Right atrium auricular region (tissue), 2 donors: Measurements from ENCODE around the gene AIDA. TPM values are rescaled to one million over a fixed set of nuclear protein-coding genes. Genes with fewer than 3 reads are reported as not detected.
"Not testable (repeated sequence)": the region's sequence is repeated elsewhere in the genome, so short reads cannot be mapped to it uniquely, and the experiment has no call there.

Source experiments
- DNase-seq: peaks from one replicate; pipeline ENCODE4 v3.0.0-alpha.2; 2019; ENCODE audit warnings: low spot score
- H3K27ac ChIP-seq, 2 donors: fragments of 200-600 bp; sonication (generic); 1 replicate in 1 of 2; 2 replicates in 1 of 2; pipeline ENCODE4 v1.5.1; 2016 to 2019
- H3K27me3 ChIP-seq, 2 donors: fragments of 200-600 bp; sonication (generic); one replicate each; pipeline versions ENCODE4 v1.5.1 to v1.6.0; 2017 to 2019
- H3K36me3 ChIP-seq: fragments of 200-600 bp; sonication (generic); one replicate; pipeline ENCODE4 v1.5.1; 2016
- H3K4me1 ChIP-seq, 2 donors: fragments of 200-600 bp; sonication (generic); one replicate each; pipeline versions ENCODE4 v1.5.1 to v1.6.0; 2017 to 2019
- H3K4me3 ChIP-seq, 2 donors: fragments of 200-600 bp; sonication (generic); 1 replicate in 1 of 2; 2 replicates in 1 of 2; pipeline ENCODE4 v1.5.1; 2017 to 2019; ENCODE audit warnings: mild to moderate bottlenecking in 1 of 2, moderate library complexity in 1 of 2
- H3K9me3 ChIP-seq, 2 donors: fragments of 200-600 bp; sonication (generic); one replicate each; pipeline ENCODE4 v1.5.1; 2019
- CTCF ChIP-seq, 2 donors: fragments of 200-600 bp; sonication (generic); IDR thresholded peaks; one replicate each; pipeline ENCODE4 v1.5.1; 2019; ENCODE audit warnings: antibody characterized with exemption in 2 of 2
- total RNA-seq, 2 donors: library from RNA; depleted of rRNA; stranded (reverse); fragments of >200 nt; gene quantifications; one replicate each; pipeline ENCODE4 v1.1.0, GENCODE V29; 2016

The AIDA gene
- total RNA-seq, 2 donors from 2014 or later = 40.0 to 42.4 TPM

GRCh38 chr1:222751255-222751654, 39.0 kb upstream of the AIDA start:
- Histone ChIP-seq H3K4me1 (no peaks in the 10 kb centered on the region), H3K9me3 (no peaks in the 10 kb centered on the region), H3K4me3 (no peak overlapping the region), H3K27me3 (no peaks in the 10 kb centered on the region), H3K36me3 (no peaks in the 10 kb centered on the region), H3K27ac (no peak overlapping the region)
- no peak for DNase-seq
- no peak for TF ChIP-seq CTCF (IDR thresholded peaks at IDR 0.05)

- no peak overlapping the region for H3K27ac ChIP-seq
- no peaks in the 10 kb centered on the region for H3K9me3 ChIP-seq
Observed at GRCh38 chr1:222750651-222751050, 38.4 kb upstream of the AIDA start.

GRCh38 chr1:222749927-222750326, 37.6 kb upstream of the AIDA start:
- Histone ChIP-seq H3K4me1 (no peaks in the 10 kb centered on the region), H3K27ac (no peak overlapping the region), H3K9me3 (no peaks in the 10 kb centered on the region), H3K4me3 (no peak overlapping the region), H3K36me3 (no peaks in the 10 kb centered on the region), H3K27me3 (no peaks in the 10 kb centered on the region)
- TF ChIP-seq CTCF (IDR thresholded peaks at IDR 0.05) = no peak
- no peak for DNase-seq

More at GRCh38 chr1:222750651-222751050, 38.4 kb upstream of the AIDA start:
- Histone ChIP-seq H3K4me1 (no peaks in the 10 kb centered on the region), H3K27me3 (no peaks in the 10 kb centered on the region), H3K36me3 (no peaks in the 10 kb centered on the region), H3K4me3 (no peak overlapping the region)
- no peak for DNase-seq
- no peak for TF ChIP-seq CTCF (IDR thresholded peaks at IDR 0.05)

- not testable (repeated sequence) for H3K4me1 ChIP-seq, H3K27me3 ChIP-seq, H3K9me3 ChIP-seq, H3K27ac ChIP-seq, H3K4me3 ChIP-seq, DNase-seq, H3K36me3 ChIP-seq
Observed at GRCh38 chr1:222741630-222742457, 29.6 kb upstream of the AIDA start.

- Histone ChIP-seq H3K4me1 (no peaks in the 10 kb centered on the region), H3K9me3 (no peaks in the 10 kb centered on the region), H3K4me3 (no peak overlapping the region), H3K36me3 (peaks cover 8% of the 10 kb centered on the region), H3K27me3 (no peaks in the 10 kb centered on the region), H3K27ac (no peak overlapping the region)
- TF ChIP-seq CTCF (IDR thresholded peaks at IDR 0.05) = no peak
- DNase-seq = no peak
Observed at GRCh38 chr1:222739929-222740328, 27.6 kb upstream of the AIDA start.

GRCh38 chr1:222739465-222739864, 27.2 kb upstream of the AIDA start:
- H3K9me3 ChIP-seq = no peaks in the 10 kb centered on the region
- no peaks in the 10 kb centered on the region for H3K4me1 ChIP-seq
- H3K4me3 ChIP-seq = no peak overlapping the region
- TF ChIP-seq CTCF (IDR thresholded peaks at IDR 0.05) = no peak
- H3K27ac ChIP-seq = no peak overlapping the region
- H3K36me3 ChIP-seq = peaks cover 13% of the 10 kb centered on the region
- no peaks in the 10 kb centered on the region for H3K27me3 ChIP-seq
- no peak for DNase-seq
